ENCODE results near the gene G6PD. TPM values are rescaled to one million over a fixed set of nuclear protein-coding genes. Genes with fewer than 3 reads are reported as not detected.

Gene G6PD
- total and polyA plus RNA-seq, 3 donors from 2014 or later, result 206 to 419 (median 263) TPM

DNA sequence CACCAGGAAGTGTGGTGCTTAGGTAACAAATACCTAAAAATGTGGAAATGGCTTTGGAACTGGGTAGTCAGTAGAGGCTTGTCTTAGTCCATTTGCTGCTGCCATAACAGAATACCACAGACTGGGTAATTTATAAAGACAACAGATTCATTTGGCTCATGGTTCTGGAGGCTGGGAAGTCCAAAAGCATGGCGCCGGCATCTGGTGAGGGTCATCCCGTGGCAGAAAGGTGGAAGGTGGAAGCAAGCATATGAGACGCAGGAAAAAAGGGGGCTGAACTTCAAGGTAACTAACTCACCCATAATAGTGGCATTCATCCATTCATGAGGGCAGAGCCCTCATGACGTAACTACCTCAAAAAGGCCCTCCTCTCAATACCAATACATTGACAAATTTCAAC, 37.2 kb downstream of the G6PD start:
- H3K27ac ChIP-seq, result no peak overlapping the region
- no peaks in the 10 kb centered on the region for H3K4me1 ChIP-seq
- H3K27me3 ChIP-seq, result no peaks in the 10 kb centered on the region
- DNase-seq, result no peak
- no peak for TF ChIP-seq POLR2A (IDR thresholded peaks at IDR 0.05)
- TF ChIP-seq, protein P1, sequence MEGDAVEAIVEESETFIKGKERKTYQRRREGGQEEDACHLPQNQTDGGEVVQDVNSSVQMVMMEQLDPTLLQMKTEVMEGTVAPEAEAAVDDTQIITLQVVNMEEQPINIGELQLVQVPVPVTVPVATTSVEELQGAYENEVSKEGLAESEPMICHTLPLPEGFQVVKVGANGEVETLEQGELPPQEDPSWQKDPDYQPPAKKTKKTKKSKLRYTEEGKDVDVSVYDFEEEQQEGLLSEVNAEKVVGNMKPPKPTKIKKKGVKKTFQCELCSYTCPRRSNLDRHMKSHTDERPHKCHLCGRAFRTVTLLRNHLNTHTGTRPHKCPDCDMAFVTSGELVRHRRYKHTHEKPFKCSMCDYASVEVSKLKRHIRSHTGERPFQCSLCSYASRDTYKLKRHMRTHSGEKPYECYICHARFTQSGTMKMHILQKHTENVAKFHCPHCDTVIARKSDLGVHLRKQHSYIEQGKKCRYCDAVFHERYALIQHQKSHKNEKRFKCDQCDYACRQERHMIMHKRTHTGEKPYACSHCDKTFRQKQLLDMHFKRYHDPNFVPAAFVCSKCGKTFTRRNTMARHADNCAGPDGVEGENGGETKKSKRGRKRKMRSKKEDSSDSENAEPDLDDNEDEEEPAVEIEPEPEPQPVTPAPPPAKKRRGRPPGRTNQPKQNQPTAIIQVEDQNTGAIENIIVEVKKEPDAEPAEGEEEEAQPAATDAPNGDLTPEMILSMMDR (IDR thresholded peaks at IDR 0.05), result no peak
- 96 to 100% methylated on average over 2 to 5 of the region's 5 CpGs for WGBS, 2 donors
- intact Hi-C loops (cut with DNase I; ENCODE audit: low total_unique reads), result no loop called here
- no peaks in the 10 kb centered on the region for H3K36me3 ChIP-seq (ENCODE audit: low read depth, missing control alignments)
- H3K9me3 ChIP-seq, result no peaks in the 10 kb centered on the region
- H3K4me3 ChIP-seq, result no peak overlapping the region

GRCh38 chrX:154508384-154508745, 38.3 kb downstream of the G6PD start:
- H3K27me3 ChIP-seq, result no peaks in the 10 kb centered on the region
- H3K36me3 ChIP-seq (ENCODE audit: low read depth, missing control alignments), result no peaks in the 10 kb centered on the region
- WGBS, 2 donors, result 67 to 83% methylated on average over 1 to 7 of the region's 13 CpGs
- no peaks in the 10 kb centered on the region for H3K9me3 ChIP-seq
- TF ChIP-seq POLR2A (IDR thresholded peaks at IDR 0.05), result no peak
- TF ChIP-seq, protein P1 (IDR thresholded peaks at IDR 0.05), result no peak
- intact Hi-C loops (cut with DNase I; ENCODE audit: low total_unique reads), result no loop called here
- no peak overlapping the region for H3K27ac ChIP-seq
- no peak overlapping the region for H3K4me3 ChIP-seq
- no peaks in the 10 kb centered on the region for H3K4me1 ChIP-seq
- DNase-seq, result no peak

DNA sequence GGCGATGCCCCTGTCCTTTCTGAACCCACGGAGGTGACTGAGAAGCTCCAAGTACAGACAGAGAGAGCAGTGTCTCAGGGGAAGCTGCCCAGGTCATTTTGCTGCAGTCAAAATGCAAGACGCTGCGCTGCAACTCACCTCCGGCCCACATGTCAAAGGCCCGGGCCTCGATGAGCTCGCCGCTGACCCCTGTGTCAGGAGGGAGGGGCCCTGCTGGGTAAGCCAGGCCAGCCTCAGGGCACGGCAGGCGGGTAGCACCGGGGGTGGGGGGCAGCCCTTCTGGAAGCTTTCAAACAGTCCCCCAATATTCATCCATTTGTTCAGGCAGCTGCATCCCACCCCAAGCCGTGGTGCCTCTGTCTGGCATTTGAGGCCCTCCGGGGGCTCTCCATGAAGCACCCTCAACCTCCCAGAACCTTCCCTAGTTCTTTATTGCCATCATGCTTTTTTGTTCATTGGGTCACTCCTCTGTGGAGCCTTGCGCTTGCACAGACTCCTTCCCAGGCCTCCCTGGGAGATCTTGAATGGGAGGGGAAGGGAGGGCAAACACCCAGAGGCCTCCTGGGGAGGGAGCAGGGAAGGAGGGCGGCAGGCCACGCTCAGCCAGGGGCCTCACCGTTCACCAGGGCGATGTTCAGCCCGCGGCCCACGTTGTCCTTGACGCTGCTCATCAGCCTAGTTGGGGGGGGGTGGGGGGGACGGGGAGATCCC, 38.8 kb downstream of the G6PD start:
- H3K27me3 ChIP-seq, result no peaks in the 10 kb centered on the region
- H3K9me3 ChIP-seq, result no peaks in the 10 kb centered on the region
- H3K4me1 ChIP-seq, result no peaks in the 10 kb centered on the region
- no peak overlapping the region for H3K27ac ChIP-seq
- TF ChIP-seq, protein P1 (IDR thresholded peaks at IDR 0.05), result no peak
- TF ChIP-seq POLR2A (IDR thresholded peaks at IDR 0.05), result no peak
- H3K36me3 ChIP-seq (ENCODE audit: low read depth, missing control alignments), result no peaks in the 10 kb centered on the region
- H3K4me3 ChIP-seq, result no peak overlapping the region
- DNase-seq, result no peak
- intact Hi-C loops (cut with DNase I; ENCODE audit: low total_unique reads), result no loop called here
- WGBS, 2 donors, result 64 to 76% methylated on average over 5 to 18 of the region's 24 CpGs

DNA sequence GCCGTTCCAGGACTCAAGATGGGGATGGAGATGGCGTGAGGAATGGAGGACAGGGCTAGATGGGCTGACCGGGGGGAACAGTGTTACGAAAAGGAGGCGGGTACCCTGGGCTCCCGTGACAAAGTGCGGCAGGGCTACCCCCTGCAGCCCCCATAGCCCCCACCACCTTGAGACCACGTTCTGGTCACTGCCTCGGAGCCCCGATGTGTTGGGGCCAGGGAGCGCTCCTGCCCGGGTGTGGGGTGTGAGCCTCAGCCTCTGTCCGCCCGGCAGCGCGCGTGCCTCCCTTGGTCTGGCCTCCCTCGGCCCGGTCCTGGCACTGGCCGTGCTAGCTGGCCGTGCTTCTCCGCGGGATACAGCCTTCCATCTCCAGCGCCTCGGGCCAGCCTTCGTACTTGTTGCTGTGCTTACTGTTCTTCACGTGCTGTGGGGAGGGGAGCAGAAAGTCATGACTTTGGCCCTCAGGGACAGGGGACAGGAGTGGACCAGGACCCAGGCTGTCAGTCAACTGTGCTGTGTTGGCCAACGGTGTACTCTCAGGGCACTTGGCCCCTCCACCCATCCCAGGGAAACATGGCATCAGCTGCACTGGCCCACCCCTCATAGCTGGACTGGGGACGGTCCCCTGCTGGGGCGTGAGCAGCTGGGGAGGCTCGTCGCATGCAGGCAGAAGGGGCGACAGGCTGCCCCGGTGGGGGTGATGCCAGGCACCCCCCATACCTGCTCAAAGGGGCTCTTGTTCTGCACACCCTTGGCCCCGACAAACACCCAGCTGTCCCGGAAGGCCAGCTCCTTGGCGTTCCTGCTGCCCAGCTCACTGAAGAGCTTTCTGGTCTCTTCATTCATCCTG, 39.9 kb downstream of the G6PD start:
- Histone ChIP-seq H3K27ac (no peak overlapping the region), H3K4me1 (no peaks in the 10 kb centered on the region), H3K9me3 (no peaks in the 10 kb centered on the region), H3K36me3 (ENCODE audit: low read depth, missing control alignments) (no peaks in the 10 kb centered on the region), H3K4me3 (no peak overlapping the region), H3K27me3 (no peaks in the 10 kb centered on the region)
- TF ChIP-seq, protein P1 (IDR thresholded peaks at IDR 0.05), result no peak
- no peak for TF ChIP-seq POLR2A (IDR thresholded peaks at IDR 0.05)
- 89 to 90% methylated on average over 4 to 23 of the region's 37 CpGs for WGBS, 2 donors
- no peak for DNase-seq
- intact Hi-C loops (cut with DNase I; ENCODE audit: low total_unique reads), result no loop called here

Measured in testis (tissue), 3 donors.